Measurements from ENCODE around the gene ENTHD1. TPM values are rescaled to one million over a fixed set of nuclear protein-coding genes. Genes with fewer than 3 reads are reported as not detected.

Gene ENTHD1
- 0.11 TPM in 2 replicates for total RNA-seq

DNA sequence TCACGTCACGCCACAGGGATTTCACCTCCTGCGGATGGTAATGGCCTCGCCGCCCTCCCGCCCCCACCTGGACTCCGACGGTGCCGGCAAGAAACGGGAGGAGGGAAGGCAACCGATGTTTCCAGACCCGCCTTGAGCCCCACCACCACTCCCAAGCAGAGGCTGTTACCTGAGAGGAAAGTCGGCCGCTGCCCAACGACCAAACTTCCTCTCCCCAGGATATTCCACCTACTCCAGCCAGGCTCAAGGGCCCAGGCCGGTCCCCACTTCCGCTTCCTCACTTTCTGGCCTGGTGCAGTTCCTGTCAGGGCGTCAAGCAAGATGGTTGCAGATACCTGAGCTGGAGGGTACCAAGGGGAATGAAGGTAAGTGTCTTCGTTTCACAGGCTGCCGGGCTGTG, at the start of gene ENTHD1:
TSS of gene ENTHD1 (minus strand) at position 235 of the 400 bp plus-strand sequence. CDS start 6,012 bp downstream, outside the sequence.
- H3K4me1 Mint-ChIP-seq (ENCODE audit: low read depth), result peaks cover 9% of the 10 kb centered on the region
- intact Hi-C loops (cut with micrococcal nuclease), result no loop called here
- H3K27me3 Mint-ChIP-seq (ENCODE audit: low read depth), result no peaks in the 10 kb centered on the region
- H3K36me3 Mint-ChIP-seq (ENCODE audit: low read depth), result no peaks in the 10 kb centered on the region
- no peak within 1 kb of the TSS for H3K27ac Mint-ChIP-seq
- no peak for DNase-seq (ENCODE audit: low spot score)
- no peaks in the 10 kb centered on the region for H3K9me3 Mint-ChIP-seq
- H3K4me3 Mint-ChIP-seq (ENCODE audit: low read depth), result no peak within 1 kb of the TSS

DNA sequence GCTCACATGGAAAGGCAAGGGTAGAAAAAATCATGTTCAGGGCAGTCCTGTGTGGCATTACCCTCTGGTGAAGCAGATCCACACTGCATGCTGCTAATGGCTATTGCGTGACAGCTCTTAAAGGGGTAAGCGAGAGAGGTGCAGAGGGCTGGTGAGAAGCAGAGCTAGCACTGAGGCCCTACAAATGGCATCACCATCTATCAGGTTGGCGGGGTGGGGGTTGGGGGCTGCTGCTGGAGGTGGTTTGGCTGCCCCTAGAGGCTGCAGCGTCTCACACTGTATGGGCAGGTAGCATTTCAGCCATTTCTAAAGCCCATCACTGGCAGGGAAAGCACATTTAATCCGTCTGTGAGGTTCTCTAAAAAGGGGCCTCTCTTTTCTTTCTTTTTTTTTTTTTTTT, 49.8 kb upstream of the ENTHD1 start:
- no peak for DNase-seq (ENCODE audit: low spot score)
- Mint-ChIP-seq H3K4me1 (ENCODE audit: low read depth) (peaks cover 80% of the 10 kb centered on the region), H3K27ac (peak overlapping the region; percentile 82), H3K27me3 (ENCODE audit: low read depth) (no peaks in the 10 kb centered on the region), H3K36me3 (ENCODE audit: low read depth) (peaks cover 47% of the 10 kb centered on the region), H3K9me3 (no peaks in the 10 kb centered on the region), H3K4me3 (ENCODE audit: low read depth) (peak overlapping the region; percentile 45)
- intact Hi-C loops (cut with micrococcal nuclease), result no loop called here

DNA sequence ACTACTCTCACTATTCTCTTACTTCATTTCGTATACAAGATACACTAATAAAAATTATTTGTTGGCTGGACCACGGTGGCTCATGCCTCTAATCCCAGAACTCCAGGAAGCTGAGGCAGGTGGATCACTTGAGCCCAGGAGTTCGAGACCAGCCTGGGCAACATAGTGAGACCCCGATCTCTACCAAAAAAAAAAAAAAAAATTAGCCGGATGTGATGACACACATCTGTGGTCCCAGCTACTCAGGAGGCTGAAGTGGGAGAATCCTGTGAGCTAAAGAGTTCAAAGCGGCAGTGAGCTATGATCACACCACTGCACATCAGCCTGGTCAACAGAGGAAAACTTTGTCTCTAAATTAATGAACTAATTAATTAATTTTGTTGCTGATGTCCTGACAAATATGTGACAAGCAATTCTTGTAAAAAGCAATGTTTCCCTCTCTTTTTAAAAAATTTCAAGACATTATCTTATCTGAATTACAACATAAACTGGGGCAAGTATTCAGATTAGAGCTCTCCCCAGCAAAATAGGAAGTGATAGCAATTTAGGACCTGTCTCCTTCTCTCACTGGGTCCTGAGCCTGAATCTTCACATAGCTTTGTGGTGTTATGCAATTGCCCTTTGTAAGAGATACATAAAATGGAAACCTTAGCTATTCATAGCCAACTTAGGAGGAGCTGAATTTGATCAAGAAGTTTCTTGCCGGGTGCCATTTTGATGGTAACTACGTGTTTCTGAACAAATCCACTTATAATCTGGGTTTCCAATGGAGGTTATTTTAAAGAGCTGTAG, 49.1 kb upstream of the ENTHD1 start:
- Mint-ChIP-seq H3K9me3 (no peaks in the 10 kb centered on the region), H3K27me3 (ENCODE audit: low read depth) (no peaks in the 10 kb centered on the region), H3K4me1 (ENCODE audit: low read depth) (peaks cover 87% of the 10 kb centered on the region), H3K4me3 (ENCODE audit: low read depth) (peak overlapping the region; percentile 45), H3K27ac (peak overlapping the region; percentile 82), H3K36me3 (ENCODE audit: low read depth) (peaks cover 49% of the 10 kb centered on the region)
- intact Hi-C loops (cut with micrococcal nuclease), result no loop called here
- DNase-seq (ENCODE audit: low spot score), result no peak

- peaks cover 40% of the 10 kb centered on the region for H3K36me3 Mint-ChIP-seq (ENCODE audit: low read depth)
- no peak for DNase-seq (ENCODE audit: low spot score)
- no peaks in the 10 kb centered on the region for H3K9me3 Mint-ChIP-seq
- peak overlapping the region; percentile 64 for H3K27ac Mint-ChIP-seq
- H3K4me3 Mint-ChIP-seq (ENCODE audit: low read depth), result no peak overlapping the region
- H3K4me1 Mint-ChIP-seq (ENCODE audit: low read depth), result peaks cover 88% of the 10 kb centered on the region
- H3K27me3 Mint-ChIP-seq (ENCODE audit: low read depth), result no peaks in the 10 kb centered on the region
- intact Hi-C loops (cut with micrococcal nuclease), result no loop called here
Observed at GRCh38 chr22:39941601-39942000, 48.0 kb upstream of the ENTHD1 start.

- Mint-ChIP-seq H3K27me3 (ENCODE audit: low read depth) (no peaks in the 10 kb centered on the region), H3K36me3 (ENCODE audit: low read depth) (peaks cover 45% of the 10 kb centered on the region), H3K4me3 (ENCODE audit: low read depth) (peak overlapping the region; percentile 23), H3K9me3 (no peaks in the 10 kb centered on the region), H3K27ac (peak overlapping the region; percentile 43), H3K4me1 (ENCODE audit: low read depth) (peaks cover 90% of the 10 kb centered on the region)
- no peak for DNase-seq (ENCODE audit: low spot score)
- intact Hi-C loops (cut with micrococcal nuclease), result no loop called here
Observed at GRCh38 chr22:39940757-39941305, 47.3 kb upstream of the ENTHD1 start.

- intact Hi-C loops (cut with micrococcal nuclease), result loop anchor here (2.0 to 5.0 kb wide), 2 partner anchors 21 to 38 kb away; partner anchors contain the start of genes GRAP2 and TMA7B
- Mint-ChIP-seq H3K27me3 (ENCODE audit: low read depth) (no peaks in the 10 kb centered on the region), H3K9me3 (no peaks in the 10 kb centered on the region), H3K4me3 (ENCODE audit: low read depth) (no peak overlapping the region), H3K4me1 (ENCODE audit: low read depth) (peaks cover 91% of the 10 kb centered on the region), H3K27ac (no peak overlapping the region), H3K36me3 (ENCODE audit: low read depth) (peaks cover 40% of the 10 kb centered on the region)
- DNase-seq (ENCODE audit: low spot score), result no peak
Observed at GRCh38 chr22:39939830-39940229, 46.3 kb upstream of the ENTHD1 start.

DNA sequence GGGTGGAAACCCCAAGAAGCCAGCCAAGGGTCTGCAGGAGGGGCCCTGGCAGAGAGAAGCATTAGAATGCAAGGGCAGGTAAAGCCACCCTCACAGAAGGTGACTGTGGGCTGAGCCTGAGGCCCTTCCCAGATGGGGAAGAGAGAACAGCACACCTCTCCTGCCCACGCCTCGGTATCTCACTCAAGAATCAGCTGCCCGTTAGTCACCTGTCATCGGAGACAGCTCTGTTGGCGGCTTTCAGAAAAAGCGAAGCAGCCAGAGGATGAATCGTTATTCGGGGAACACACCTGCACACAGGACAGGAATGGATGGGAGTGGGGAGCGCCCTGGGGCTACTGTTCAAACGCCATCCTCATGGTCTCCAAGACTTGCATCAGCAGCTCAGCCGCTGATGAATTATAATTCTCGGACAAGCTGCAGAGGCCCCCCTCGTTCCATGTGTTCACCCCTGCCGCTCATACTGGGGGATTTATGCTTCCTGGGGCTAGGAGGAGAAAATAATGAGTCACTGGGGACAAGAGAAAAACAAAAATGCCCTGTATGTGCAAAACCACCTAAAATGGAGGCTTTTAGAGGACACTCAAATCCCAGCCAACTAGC, 45.0 kb upstream of the ENTHD1 start:
- H3K36me3 Mint-ChIP-seq (ENCODE audit: low read depth), result peaks cover 33% of the 10 kb centered on the region
- no peaks in the 10 kb centered on the region for H3K27me3 Mint-ChIP-seq (ENCODE audit: low read depth)
- H3K4me1 Mint-ChIP-seq (ENCODE audit: low read depth), result peaks cover 93% of the 10 kb centered on the region
- peak overlapping the region; percentile 18 for H3K4me3 Mint-ChIP-seq (ENCODE audit: low read depth)
- intact Hi-C loops (cut with micrococcal nuclease), result loop anchor here (2.0 to 5.0 kb wide), 2 partner anchors 22 to 36 kb away; partner anchors contain the start of genes GRAP2 and TMA7B
- DNase-seq (ENCODE audit: low spot score), result no peak
- peak overlapping the region; percentile 60 for H3K27ac Mint-ChIP-seq
- H3K9me3 Mint-ChIP-seq, result no peaks in the 10 kb centered on the region

- H3K27ac Mint-ChIP-seq, result peak overlapping the region; percentile 60
- no peak for DNase-seq (ENCODE audit: low spot score)
- H3K27me3 Mint-ChIP-seq (ENCODE audit: low read depth), result no peaks in the 10 kb centered on the region
- H3K9me3 Mint-ChIP-seq, result no peaks in the 10 kb centered on the region
- H3K36me3 Mint-ChIP-seq (ENCODE audit: low read depth), result peaks cover 33% of the 10 kb centered on the region
- H3K4me1 Mint-ChIP-seq (ENCODE audit: low read depth), result peaks cover 93% of the 10 kb centered on the region
- intact Hi-C loops (cut with micrococcal nuclease), result loop anchor here (2.0 to 5.0 kb wide), 3 partner anchors 13 to 36 kb away; partner anchors contain the start of genes GRAP2 and TMA7B
- H3K4me3 Mint-ChIP-seq (ENCODE audit: low read depth), result peak overlapping the region; percentile 23
Observed at GRCh38 chr22:39937906-39938305, 44.3 kb upstream of the ENTHD1 start.

DNA sequence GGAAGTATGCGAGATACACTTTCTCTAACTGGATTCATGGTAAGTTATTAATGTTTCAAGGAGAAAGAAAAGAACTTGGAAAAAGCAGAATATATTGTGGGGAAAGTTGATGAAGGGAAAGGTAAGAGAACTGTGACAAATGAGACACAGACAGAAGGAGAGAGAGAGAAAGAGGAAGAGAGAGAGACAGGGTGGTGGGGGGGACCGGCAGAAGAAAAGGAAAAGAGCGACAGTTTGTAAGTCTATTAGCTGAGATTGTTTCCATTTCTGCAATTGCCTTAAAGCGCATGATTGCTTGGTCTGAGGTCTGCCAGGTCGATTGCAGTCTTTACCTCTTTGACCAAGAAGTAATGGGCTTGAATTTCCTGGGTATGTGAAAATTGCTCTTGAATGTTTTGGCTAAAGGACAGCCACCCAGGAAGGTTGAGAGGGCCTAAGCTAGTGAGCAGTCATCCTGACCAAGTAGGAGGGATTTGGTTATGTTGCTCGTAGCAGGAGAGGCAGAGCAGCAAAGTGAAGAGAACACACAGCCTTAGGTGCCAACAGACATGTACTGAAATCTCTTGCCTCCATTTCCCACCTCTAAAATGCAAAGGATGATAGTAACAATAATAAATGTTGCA, 43.1 kb upstream of the ENTHD1 start:
- H3K27ac Mint-ChIP-seq, result peak overlapping the region; percentile 75
- H3K36me3 Mint-ChIP-seq (ENCODE audit: low read depth), result peaks cover 30% of the 10 kb centered on the region
- DNase-seq (ENCODE audit: low spot score), result no peak
- intact Hi-C loops (cut with micrococcal nuclease), result loop anchor here (2.0 to 5.0 kb wide), 2 partner anchors 14 to 34 kb away; partner anchors contain the start of gene GRAP2
- no peaks in the 10 kb centered on the region for H3K9me3 Mint-ChIP-seq
- peaks cover 83% of the 10 kb centered on the region for H3K4me1 Mint-ChIP-seq (ENCODE audit: low read depth)
- H3K4me3 Mint-ChIP-seq (ENCODE audit: low read depth), result peak overlapping the region; percentile 72
- H3K27me3 Mint-ChIP-seq (ENCODE audit: low read depth), result no peaks in the 10 kb centered on the region

- H3K36me3 Mint-ChIP-seq (ENCODE audit: low read depth), result peaks cover 25% of the 10 kb centered on the region
- DNase-seq (ENCODE audit: low spot score), result no peak
- H3K27ac Mint-ChIP-seq, result peak overlapping the region; percentile 80
- peak overlapping the region; percentile 72 for H3K4me3 Mint-ChIP-seq (ENCODE audit: low read depth)
- H3K9me3 Mint-ChIP-seq, result no peaks in the 10 kb centered on the region
- H3K27me3 Mint-ChIP-seq (ENCODE audit: low read depth), result no peaks in the 10 kb centered on the region
- peaks cover 73% of the 10 kb centered on the region for H3K4me1 Mint-ChIP-seq (ENCODE audit: low read depth)
- intact Hi-C loops (cut with micrococcal nuclease), result loop anchor here (2.0 to 5.0 kb wide), 2 partner anchors 15 to 33 kb away; partner anchors contain the start of gene GRAP2
Observed at GRCh38 chr22:39935612-39936011, 42.1 kb upstream of the ENTHD1 start.

DNA sequence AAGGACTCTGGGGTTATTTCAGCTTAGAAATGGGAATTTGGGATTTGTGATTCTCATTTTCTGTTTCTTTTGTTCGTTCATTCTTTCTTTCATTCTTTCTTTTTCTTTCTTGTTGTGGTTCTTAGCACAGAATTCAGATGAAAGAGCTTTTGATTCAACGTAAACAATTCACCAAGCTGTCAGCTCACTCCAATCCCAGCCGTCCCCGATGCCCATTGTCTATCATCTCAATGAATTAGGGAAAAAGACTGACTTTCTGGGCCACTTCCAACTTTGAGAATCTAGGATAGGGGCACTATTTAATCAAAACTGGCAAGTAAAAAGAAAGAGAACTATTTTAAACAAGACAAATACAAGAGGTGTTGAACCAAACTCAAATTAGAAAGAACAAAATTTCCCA, 41.6 kb upstream of the ENTHD1 start:
- H3K27me3 Mint-ChIP-seq (ENCODE audit: low read depth), result no peaks in the 10 kb centered on the region
- peak overlapping the region; percentile 64 for H3K4me3 Mint-ChIP-seq (ENCODE audit: low read depth)
- H3K4me1 Mint-ChIP-seq (ENCODE audit: low read depth), result peaks cover 68% of the 10 kb centered on the region
- H3K27ac Mint-ChIP-seq, result peak overlapping the region; percentile 89
- no peaks in the 10 kb centered on the region for H3K9me3 Mint-ChIP-seq
- DNase-seq (ENCODE audit: low spot score), result no peak
- intact Hi-C loops (cut with micrococcal nuclease), result loop anchor here (5.0 kb wide), 1 partner anchor 33 kb away; the partner anchor contains the start of gene GRAP2
- peaks cover 21% of the 10 kb centered on the region for H3K36me3 Mint-ChIP-seq (ENCODE audit: low read depth)

DNA sequence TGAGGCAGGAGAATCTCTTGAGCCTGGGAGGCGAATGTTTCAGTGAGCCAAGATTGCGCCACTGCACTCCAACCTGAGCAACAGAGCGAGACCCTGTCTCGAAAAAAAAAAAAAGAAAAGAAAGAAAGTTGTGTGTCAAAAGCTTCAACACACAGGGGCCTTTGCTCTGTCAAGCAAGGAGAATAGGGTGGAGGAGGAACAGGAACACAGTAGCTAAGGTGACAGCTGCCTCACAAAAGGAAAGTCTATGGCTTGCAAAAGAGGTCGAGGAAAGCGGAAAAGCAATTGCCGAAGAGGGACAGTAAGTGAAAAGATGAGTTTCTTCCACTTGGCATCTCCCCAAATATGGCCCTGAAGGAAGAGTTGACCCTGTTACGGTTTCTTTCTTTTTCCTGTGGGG, 40.2 kb upstream of the ENTHD1 start:
- H3K9me3 Mint-ChIP-seq, result no peaks in the 10 kb centered on the region
- H3K27ac Mint-ChIP-seq, result peak overlapping the region; percentile 89
- peak overlapping the region; percentile 75 for H3K4me3 Mint-ChIP-seq (ENCODE audit: low read depth)
- peaks cover 21% of the 10 kb centered on the region for H3K36me3 Mint-ChIP-seq (ENCODE audit: low read depth)
- no peak for DNase-seq (ENCODE audit: low spot score)
- H3K4me1 Mint-ChIP-seq (ENCODE audit: low read depth), result peaks cover 58% of the 10 kb centered on the region
- H3K27me3 Mint-ChIP-seq (ENCODE audit: low read depth), result no peaks in the 10 kb centered on the region
- intact Hi-C loops (cut with micrococcal nuclease), result loop anchor here (5.0 kb wide), 2 partner anchors 89 to 401 kb away; partner anchors contain the start of gene RPS19BP1

Data from activated T-helper 2 cell treated with anti-CD3 and anti-CD28 coated beads, Interferon-gamma antibody, Interleukin-2, Interleukin-4, amounts not matched to agents 10 μg/mL and 5 μg/mL and 100 μg/mL, durations not matched to agents 14 hours and 24 hours and 36 hours (primary cell).